Heart right ventricle (tissue), 16 donors: ENCODE data around the gene KLC3. TPM values are rescaled to one million over a fixed set of nuclear protein-coding genes. Genes with fewer than 3 reads are reported as not detected.

Source experiments
- ATAC-seq, 8 donors: fragments of 200-7000 bp; cut with Tn5 transposase; one replicate each; pipeline ENCODE4 v1.9.1; 2020; ENCODE audit warnings: mild to moderate bottlenecking in 8 of 8, moderate library complexity in 8 of 8, moderate number of reproducible peaks in 1 of 8
- DNase-seq, 2 donors: peaks; one replicate each; pipeline ENCODE4 v3.0.0-alpha.2; 2020
- H3K27ac ChIP-seq, 10 donors: fragments of 200-600 bp; sonication (generic) in 2 of 10; one replicate each; pipeline versions ENCODE4 v1.5.0 to v1.8.0; 2020 to 2022; ENCODE audit warnings: mild to moderate bottlenecking in 3 of 10
- H3K27me3 ChIP-seq, 7 donors: fragments of 200-600 bp; one replicate each; pipeline ENCODE4 v1.8.0; 2021 to 2022; ENCODE audit warnings: mild to moderate bottlenecking in 2 of 7
- H3K36me3 ChIP-seq, 9 donors: fragments of 200-600 bp; sonication (generic) in 1 of 9; one replicate each; pipeline versions ENCODE4 v1.5.0 to v1.8.0; 2020 to 2022; ENCODE audit warnings: mild to moderate bottlenecking in 2 of 9
- H3K4me1 ChIP-seq, 9 donors: fragments of 200-600 bp; sonication (generic) in 1 of 9; one replicate each; pipeline versions ENCODE4 v1.5.0 to v1.8.0; 2020 to 2022; ENCODE audit warnings: mild to moderate bottlenecking in 4 of 9
- H3K4me3 ChIP-seq, 10 donors: fragments of 200-600 bp; sonication (generic) in 2 of 10; one replicate each; pipeline versions ENCODE4 v1.5.0 to v1.8.0; 2020 to 2022; ENCODE audit warnings: mild to moderate bottlenecking in 7 of 10, moderate library complexity in 2 of 10
- H3K9me3 ChIP-seq, 11 donors: fragments of 200-600 bp in 10 of 11; sonication (generic) in 2 of 11; one replicate each; pipeline versions ENCODE4 v1.5.0 to v1.8.0; 2013 to 2022; ENCODE audit warnings: mild to moderate bottlenecking in 2 of 11, control low read depth in 1 of 11, moderate library complexity in 1 of 11
- CTCF ChIP-seq, 9 donors: fragments of 200-600 bp; sonication (generic) in 2 of 9; IDR thresholded peaks; one replicate each; pipeline versions ENCODE4 v1.5.0 to v1.8.0; 2021 to 2022; ENCODE audit warnings: antibody characterized with exemption in 9 of 9, mild to moderate bottlenecking in 5 of 9, moderate library complexity in 1 of 9
- WGBS, 2 donors: extraction: QIAGEN DNeasy Blood & Tissue Kit; methylation state at CpG; one replicate each; pipeline ENCODE4 v1.1.7; 2013; ENCODE audit warnings: inconsistent platforms in 1 of 2; 5-methylcytosine and 5-hydroxymethylcytosine counted together
- intact Hi-C, 10 donors: fragments of 100-400 bp; cut with DNase I; formaldehyde crosslinking; loops; one replicate each; pipeline versions ENCODE4 v1.11.1 to v1.14.2; 2022
- polyA plus RNA-seq, 2 donors: library from polyadenylated mRNA; stranded (reverse); fragments of 200-250 nt; gene quantifications; one replicate each; pipeline ENCODE4 v1.2.3, GENCODE V29; 2013
- total RNA-seq, 10 donors: library from RNA; stranded (reverse); fragmentation: NEBNext Ultra II Directional in 3 of 10; extraction: Animal tissue kit (Norgen Biotek cat#: 25700) in 3 of 10; gene quantifications; one replicate each; pipeline versions ENCODE4 v1.2.1 to v1.2.4, GENCODE V29; 2021 to 2023
- donor health status: Arrhythmogenic right ventricular cardiomyopathy.
- donor health status: ischemic (EF 13 %, LVEDD 7.1; RV severe dilation, severe dysfunction).
- donor health status: healthy with polysubstance abuse.
- donor health status: DM: no; HTN: yes; CAD: no.
- donor health status: DM: no; HTN: no; CAD: no.
- donor health status: ischemic (EF 25% LVEDD 6.9; RV normal size, moderate dysfunction).
- donor health status: ischemic (EF 25% LVEDD 5.7; RV mildly dilated, moderate dysfunction).
- donor health status: healthy.
- donor health status: DM: yes; HTN: yes; CAD: no.
- donor health status: Ischemic cardiomyopathy.
- donor health status: ischemic (EF 35%, LVEDD 5.7; RV mildly dilated, moderate dysfunction).
- donor health status: nonischemic (EF 11% LVEDD 7.7; RV severe dilation, severe dysfunction).
- donor health status: DM: yes; HTN: yes; CAD: no.
- donor health status: PGD.
- donor health status: ischemic (EF 29% LVEDD 5.4; RV normal size, mild dysfunction).
- donor health status: nonischemic (EF 23%, LVEDD 6.1; RV moderate dilation, normal function).

Gene KLC3
- total and polyA plus RNA-seq, 12 donors: 0.14 to 0.16 (median 0.14) TPM; not detected in 9

- WGBS, 2 donors: 87 to 91% methylated on average over 15 of the region's 15 CpGs
- ATAC-seq: no peak
- no peak overlapping the region for H3K4me3 ChIP-seq
These were observed 4.9 kb downstream of the KLC3 start for GRCh38 chr19:45345506-45345860.

GRCh38 chr19:45346449-45346848 is 5.9 kb downstream of the KLC3 start:
- no peak overlapping the region for H3K27ac ChIP-seq

More at GRCh38 chr19:45345506-45345860, 4.9 kb downstream of the KLC3 start:
- DNase-seq: no peak
- intact Hi-C loops: no loop called here
- H3K27me3 ChIP-seq: peaks cover 4 to 42% (median 29%) of the 10 kb centered on the region in 7 donors
- H3K27ac ChIP-seq: no peak overlapping the region
- no peak for TF ChIP-seq CTCF (IDR thresholded peaks at IDR 0.05)
- H3K36me3 ChIP-seq: no peaks in the 10 kb centered on the region
- no peaks in the 10 kb centered on the region for H3K9me3 ChIP-seq
- peaks cover 0 to 3% (median 0%) of the 10 kb centered on the region in 9 donors for H3K4me1 ChIP-seq

GRCh38 chr19:45347570-45348366 is 7.2 kb downstream of the KLC3 start:
- Histone ChIP-seq H3K27ac (no peak overlapping the region), H3K9me3 (no peaks in the 10 kb centered on the region), H3K4me3 (no peak overlapping the region), H3K36me3 (peaks cover 0 to 18% (median 0%) of the 10 kb centered on the region in 9 donors), H3K27me3 (peaks cover 0 to 31% (median 22%) of the 10 kb centered on the region in 7 donors), H3K4me1 (no peaks in the 10 kb centered on the region)
- ATAC-seq (peak in 1 of 8 donors; percentile 13), DNase-seq (no peak)
- no peak for TF ChIP-seq CTCF (IDR thresholded peaks at IDR 0.05)
- intact Hi-C loops: no loop called here
- 66 to 68% methylated on average over 25 of the region's 25 CpGs for WGBS, 2 donors

More at GRCh38 chr19:45346449-45346848, 5.9 kb downstream of the KLC3 start:
- peak in 1 of 9 donors; percentile 6 for TF ChIP-seq CTCF (IDR thresholded peaks at IDR 0.05)
- H3K4me1 ChIP-seq: no peaks in the 10 kb centered on the region
- ATAC-seq: no peak
- no peaks in the 10 kb centered on the region for H3K9me3 ChIP-seq
- peaks cover 0 to 5% (median 0%) of the 10 kb centered on the region in 9 donors for H3K36me3 ChIP-seq
- intact Hi-C loops: no loop called here
- WGBS, 2 donors: 20 to 27% methylated on average over 26 to 27 of the region's 27 CpGs
- H3K4me3 ChIP-seq: no peak overlapping the region
- no peak for DNase-seq
- peaks cover 0 to 33% (median 25%) of the 10 kb centered on the region in 7 donors for H3K27me3 ChIP-seq

GRCh38 chr19:45348367-45349125 is 8.0 kb downstream of the KLC3 start:
- H3K4me1 ChIP-seq: no peaks in the 10 kb centered on the region
- H3K9me3 ChIP-seq: no peaks in the 10 kb centered on the region
- no peak for TF ChIP-seq CTCF (IDR thresholded peaks at IDR 0.05)
- WGBS, 2 donors: 75 to 81% methylated on average over 23 of the region's 23 CpGs
- H3K27me3 ChIP-seq: peaks cover 0 to 31% (median 22%) of the 10 kb centered on the region in 7 donors
- DNase-seq: no peak
- H3K4me3 ChIP-seq: no peak overlapping the region
- peaks cover 0 to 26% (median 0%) of the 10 kb centered on the region in 9 donors for H3K36me3 ChIP-seq
- intact Hi-C loops: no loop called here
- ATAC-seq: no peak
- H3K27ac ChIP-seq: no peak overlapping the region
